Activated naive CD4-positive, alpha-beta T cell treated with anti-CD3 and anti-CD28 coated beads, Interleukin-2, amount 10 ng/mL, durations not matched to agents 7 days and 5 days (primary cell): Measurements from ENCODE around the gene UST.

ENCODE experiments used
- CTCF ChIA-PET: fragments of 350-600 bp; sonication (Branson Sonifier 250); formaldehyde crosslinking; loops from one replicate; lab custom pipeline; 2021; ENCODE audit warnings: antibody characterized with exemption; lab: Charles Lee
- DNase-seq: peaks from one replicate; pipeline ENCODE4 v3.0.0-alpha.2; 2020
- H3K27ac Mint-ChIP-seq: one replicate; pipeline ENCODE4 v1.8.0; 2021; ENCODE audit warnings: mild to moderate bottlenecking, moderate library complexity, mixed read lengths
- H3K27me3 Mint-ChIP-seq: one replicate; pipeline ENCODE4 v1.8.0; 2021; ENCODE audit warnings: mild to moderate bottlenecking, mixed read lengths
- H3K36me3 Mint-ChIP-seq: one replicate; pipeline ENCODE4 v1.8.0; 2021; ENCODE audit warnings: mixed read lengths
- H3K4me1 Mint-ChIP-seq: one replicate; pipeline ENCODE4 v1.8.0; 2021; ENCODE audit warnings: mixed read lengths
- H3K4me3 Mint-ChIP-seq: one replicate; pipeline ENCODE4 v1.8.0; 2021; ENCODE audit warnings: mild to moderate bottlenecking, moderate library complexity, mixed read lengths
- H3K9me3 Mint-ChIP-seq: one replicate; pipeline ENCODE4 v1.8.0; 2021; ENCODE audit warnings: mixed read lengths

Gene UST

GRCh38 chr6:149079911-149080491 is 333.2 kb downstream of the UST start:
- DNase-seq: no peak
- H3K4me1 Mint-ChIP-seq: peaks cover 86% of the 10 kb centered on the region
- CTCF ChIA-PET: interaction anchor here (0.7 to 2.0 kb wide), 12 partner anchors 35 to 444 kb away, joined by 3 to 19 read pairs (median 3); no protein-coding TSS in a partner anchor
- H3K4me3 Mint-ChIP-seq: no peak overlapping the region
- peaks cover 22% of the 10 kb centered on the region for H3K36me3 Mint-ChIP-seq
- peaks cover 7% of the 10 kb centered on the region for H3K9me3 Mint-ChIP-seq
- no peaks in the 10 kb centered on the region for H3K27me3 Mint-ChIP-seq
- H3K27ac Mint-ChIP-seq: no peak overlapping the region

- Mint-ChIP-seq H3K27ac (no peak overlapping the region), H3K36me3 (peaks cover 26% of the 10 kb centered on the region), H3K4me1 (peaks cover 86% of the 10 kb centered on the region), H3K27me3 (no peaks in the 10 kb centered on the region), H3K4me3 (no peak overlapping the region), H3K9me3 (peaks cover 7% of the 10 kb centered on the region)
- CTCF ChIA-PET: interaction anchor here (0.7 to 2.0 kb wide), 14 partner anchors 35 to 444 kb away, joined by 3 to 19 read pairs (median 3); no protein-coding TSS in a partner anchor
- no peak for DNase-seq
Observed at GRCh38 chr6:149080511-149080910, 333.7 kb downstream of the UST start.

GRCh38 chr6:149081281-149081680 is 334.5 kb downstream of the UST start:
- peaks cover 8% of the 10 kb centered on the region for H3K9me3 Mint-ChIP-seq
- no peaks in the 10 kb centered on the region for H3K27me3 Mint-ChIP-seq
- no peak overlapping the region for H3K27ac Mint-ChIP-seq
- peaks cover 86% of the 10 kb centered on the region for H3K4me1 Mint-ChIP-seq
- no peak overlapping the region for H3K4me3 Mint-ChIP-seq
- no peak for DNase-seq
- H3K36me3 Mint-ChIP-seq: peaks cover 33% of the 10 kb centered on the region
- CTCF ChIA-PET: interaction anchor here (0.8 to 2.0 kb wide), 10 partner anchors 37 to 443 kb away, joined by 3 to 19 read pairs (median 4); no protein-coding TSS in a partner anchor

- Mint-ChIP-seq H3K9me3 (peaks cover 11% of the 10 kb centered on the region), H3K27me3 (no peaks in the 10 kb centered on the region), H3K4me3 (peak overlapping the region; percentile 0), H3K27ac (peak overlapping the region; percentile 89), H3K36me3 (peaks cover 40% of the 10 kb centered on the region), H3K4me1 (peaks cover 88% of the 10 kb centered on the region)
- DNase-seq: peak; percentile 94
- CTCF ChIA-PET: interaction anchor here (0.6 to 1.7 kb wide), 28 partner anchors 9 to 441 kb away, joined by 3 to 25 read pairs (median 4); partner anchors contain the start of gene ZC3H12D
Observed at GRCh38 chr6:149082320-149082719, 335.5 kb downstream of the UST start.

GRCh38 chr6:149084026-149084425 is 337.2 kb downstream of the UST start:
- peaks cover 89% of the 10 kb centered on the region for H3K4me1 Mint-ChIP-seq
- H3K9me3 Mint-ChIP-seq: peaks cover 7% of the 10 kb centered on the region
- no peak for DNase-seq
- H3K36me3 Mint-ChIP-seq: peaks cover 41% of the 10 kb centered on the region
- H3K4me3 Mint-ChIP-seq: peak overlapping the region; percentile 77
- peak overlapping the region; percentile 89 for H3K27ac Mint-ChIP-seq
- no peaks in the 10 kb centered on the region for H3K27me3 Mint-ChIP-seq
- CTCF ChIA-PET: interaction anchor here (1.2 to 2.3 kb wide), 4 partner anchors 11 to 433 kb away, joined by 6 to 19 read pairs (median 10); no protein-coding TSS in a partner anchor

- H3K27ac Mint-ChIP-seq: peak overlapping the region; percentile 89
- H3K27me3 Mint-ChIP-seq: no peaks in the 10 kb centered on the region
- CTCF ChIA-PET: interaction anchor here (0.8 to 2.3 kb wide), 11 partner anchors 8 to 432 kb away, joined by 3 to 19 read pairs (median 5); no protein-coding TSS in a partner anchor
- H3K36me3 Mint-ChIP-seq: peaks cover 45% of the 10 kb centered on the region
- peaks cover 87% of the 10 kb centered on the region for H3K4me1 Mint-ChIP-seq
- H3K4me3 Mint-ChIP-seq: peak overlapping the region; percentile 77
- no peak for DNase-seq
- peaks cover 6% of the 10 kb centered on the region for H3K9me3 Mint-ChIP-seq
Observed at GRCh38 chr6:149084808-149085556, 338.2 kb downstream of the UST start.

GRCh38 chr6:149085557-149085938 is 338.7 kb downstream of the UST start:
- Mint-ChIP-seq H3K4me1 (peaks cover 87% of the 10 kb centered on the region), H3K36me3 (peaks cover 49% of the 10 kb centered on the region), H3K27me3 (no peaks in the 10 kb centered on the region), H3K9me3 (peaks cover 6% of the 10 kb centered on the region), H3K27ac (peak overlapping the region; percentile 89), H3K4me3 (peak overlapping the region; percentile 77)
- CTCF ChIA-PET: interaction anchor here (0.8 to 2.3 kb wide), 10 partner anchors 9 to 432 kb away, joined by 3 to 19 read pairs (median 4); no protein-coding TSS in a partner anchor
- DNase-seq: no peak

GRCh38 chr6:149086363-149086762 is 339.5 kb downstream of the UST start:
- peak overlapping the region; percentile 77 for H3K4me3 Mint-ChIP-seq
- no peak for DNase-seq
- no peaks in the 10 kb centered on the region for H3K27me3 Mint-ChIP-seq
- H3K36me3 Mint-ChIP-seq: peaks cover 51% of the 10 kb centered on the region
- CTCF ChIA-PET: interaction anchor here (1.2 to 1.3 kb wide), 2 partner anchors 42 to 65 kb away, joined by 3 read pairs; no protein-coding TSS in a partner anchor
- peaks cover 6% of the 10 kb centered on the region for H3K9me3 Mint-ChIP-seq
- peak overlapping the region; percentile 89 for H3K27ac Mint-ChIP-seq
- H3K4me1 Mint-ChIP-seq: peaks cover 87% of the 10 kb centered on the region

- Mint-ChIP-seq H3K36me3 (peaks cover 54% of the 10 kb centered on the region), H3K4me3 (no peak overlapping the region), H3K27ac (no peak overlapping the region)
Observed at GRCh38 chr6:149087898-149088297, 341.1 kb downstream of the UST start.

GRCh38 chr6:149088361-149088760 is 341.5 kb downstream of the UST start:
- H3K9me3 Mint-ChIP-seq: peaks cover 6% of the 10 kb centered on the region
- no peak overlapping the region for H3K4me3 Mint-ChIP-seq
- no peaks in the 10 kb centered on the region for H3K27me3 Mint-ChIP-seq
- CTCF ChIA-PET: interaction anchor here (0.9 to 1.0 kb wide), 3 partner anchors 57 to 337 kb away, joined by 3 to 5 read pairs (median 4); no protein-coding TSS in a partner anchor
- no peak overlapping the region for H3K27ac Mint-ChIP-seq
- H3K4me1 Mint-ChIP-seq: peaks cover 84% of the 10 kb centered on the region
- no peak for DNase-seq
- H3K36me3 Mint-ChIP-seq: peaks cover 58% of the 10 kb centered on the region

More at GRCh38 chr6:149087898-149088297, 341.1 kb downstream of the UST start:
- H3K9me3 Mint-ChIP-seq: peaks cover 6% of the 10 kb centered on the region
- H3K4me1 Mint-ChIP-seq: peaks cover 84% of the 10 kb centered on the region
- H3K27me3 Mint-ChIP-seq: no peaks in the 10 kb centered on the region
- no peak for DNase-seq
- CTCF ChIA-PET: interaction anchor here (0.9 to 1.0 kb wide), 4 partner anchors 56 to 344 kb away, joined by 3 to 5 read pairs (median 4); no protein-coding TSS in a partner anchor

- Mint-ChIP-seq H3K9me3 (peaks cover 6% of the 10 kb centered on the region), H3K27me3 (no peaks in the 10 kb centered on the region), H3K36me3 (peaks cover 64% of the 10 kb centered on the region), H3K4me3 (no peak overlapping the region), H3K4me1 (peaks cover 84% of the 10 kb centered on the region), H3K27ac (no peak overlapping the region)
- CTCF ChIA-PET: interaction anchor here (0.7 to 1.4 kb wide), 2 partner anchors 46 to 335 kb away, joined by 3 read pairs; no protein-coding TSS in a partner anchor
- DNase-seq: no peak
Observed at GRCh38 chr6:149089510-149089909, 342.7 kb downstream of the UST start.

GRCh38 chr6:149090937-149091336 is 344.1 kb downstream of the UST start:
- Mint-ChIP-seq H3K9me3 (peaks cover 6% of the 10 kb centered on the region), H3K4me1 (peaks cover 86% of the 10 kb centered on the region), H3K36me3 (peaks cover 58% of the 10 kb centered on the region), H3K27me3 (no peaks in the 10 kb centered on the region), H3K4me3 (no peak overlapping the region), H3K27ac (peak overlapping the region; percentile 62)
- CTCF ChIA-PET: interaction anchor here (1.2 to 1.4 kb wide), 3 partner anchors 8 to 341 kb away, joined by 3 to 5 read pairs (median 3); no protein-coding TSS in a partner anchor
- no peak for DNase-seq

GRCh38 chr6:149093643-149094042 is 346.8 kb downstream of the UST start:
- H3K4me1 Mint-ChIP-seq: peaks cover 87% of the 10 kb centered on the region
- peaks cover 58% of the 10 kb centered on the region for H3K36me3 Mint-ChIP-seq
- H3K27me3 Mint-ChIP-seq: no peaks in the 10 kb centered on the region
- DNase-seq: no peak
- H3K4me3 Mint-ChIP-seq: peak overlapping the region; percentile 42
- H3K9me3 Mint-ChIP-seq: peaks cover 16% of the 10 kb centered on the region
- CTCF ChIA-PET: interaction anchor here (0.9 to 4.0 kb wide), 4 partner anchors 9 to 338 kb away, joined by 4 to 13 read pairs (median 6); no protein-coding TSS in a partner anchor
- peak overlapping the region; percentile 98 for H3K27ac Mint-ChIP-seq
